HS-27A (cell line): ENCODE data around the gene HSPA5.
A peak's percentile ranks its signal among the peaks of the same experiment; 100 is the strongest.

Experiments
- DNase-seq: peaks from one replicate; pipeline ENCODE4 v3.0.0-alpha.2; 2012; ENCODE audit warnings: low read depth, missing footprints

The HSPA5 gene

DNA sequence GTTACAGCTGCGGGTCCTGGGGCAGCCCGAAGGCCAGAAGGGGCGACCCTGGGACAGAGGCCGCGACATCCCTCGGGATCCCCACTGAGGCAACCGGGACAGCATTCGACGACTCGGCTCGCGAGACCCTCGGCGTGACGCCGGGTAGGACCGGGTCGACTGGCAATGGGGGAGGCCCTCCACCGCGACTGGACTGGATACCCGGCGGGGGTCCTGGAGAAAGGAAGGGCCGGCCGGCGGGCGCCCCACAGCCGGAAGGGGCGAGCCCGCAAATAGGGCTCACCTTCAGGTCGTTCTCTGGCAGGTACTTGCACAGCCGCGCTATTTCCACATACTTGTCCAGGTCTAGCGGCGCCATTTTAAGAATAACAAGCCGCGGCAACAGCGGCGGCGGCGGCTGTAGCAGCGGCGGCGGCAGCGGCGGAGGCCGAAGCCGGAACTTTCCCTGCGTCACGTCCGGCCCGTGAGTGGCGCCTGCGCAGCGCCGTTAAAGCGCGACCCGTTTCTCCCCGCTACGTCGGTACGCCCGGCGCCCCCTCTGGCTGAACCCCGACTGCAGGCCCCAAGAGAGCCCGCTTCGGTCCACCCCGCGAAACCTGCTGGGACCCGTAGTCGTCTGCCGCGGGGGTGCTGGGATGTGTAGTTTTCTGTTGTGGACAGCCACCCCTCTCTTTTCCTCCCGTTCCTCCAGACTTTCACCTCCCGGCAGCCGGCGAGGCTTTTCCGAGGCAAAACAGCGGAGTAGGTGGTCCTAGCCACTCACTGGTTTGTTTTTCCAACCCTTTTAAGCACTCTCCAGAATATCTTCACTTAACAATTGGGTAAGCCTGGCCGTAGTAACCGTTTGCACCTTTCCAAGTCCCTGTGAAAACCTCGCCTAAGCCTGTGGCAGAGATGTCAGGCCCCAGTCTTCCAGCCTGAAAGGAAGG is 51.5 kb downstream of the HSPA5 start, which contains the start of gene PPP6C:
Gene PPP6C (minus strand): TSS at position 443 of the 929 bp plus-strand sequence. CDS start 85 bp downstream, at position 358.
- peak; percentile 79 for DNase-seq

DNA sequence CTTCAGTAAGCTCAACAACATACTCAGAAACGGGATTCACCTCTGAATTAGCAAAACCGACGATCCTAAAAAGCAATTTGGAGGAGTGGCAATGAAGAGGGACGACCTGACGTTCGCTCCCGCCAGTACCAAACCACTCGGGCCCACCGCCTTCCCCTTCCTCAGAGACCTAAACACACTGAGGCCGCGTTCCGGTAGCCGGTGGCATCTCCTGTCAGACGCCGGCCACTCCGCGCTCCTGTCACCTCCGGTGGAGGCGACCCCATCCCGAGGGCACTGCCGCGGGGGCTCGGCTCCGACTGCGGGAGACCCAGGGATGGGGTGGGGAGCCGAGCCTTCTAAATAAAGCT is 52.2 kb downstream of the HSPA5 start:
- no peak for DNase-seq
